ENCODE measurements around the gene RPL29. TPM values are rescaled to one million over a fixed set of nuclear protein-coding genes. Genes with fewer than 3 reads are reported as not detected.

RPL29 gene
- total RNA-seq, 1 donor from 2014 or later: 810 TPM

DNA sequence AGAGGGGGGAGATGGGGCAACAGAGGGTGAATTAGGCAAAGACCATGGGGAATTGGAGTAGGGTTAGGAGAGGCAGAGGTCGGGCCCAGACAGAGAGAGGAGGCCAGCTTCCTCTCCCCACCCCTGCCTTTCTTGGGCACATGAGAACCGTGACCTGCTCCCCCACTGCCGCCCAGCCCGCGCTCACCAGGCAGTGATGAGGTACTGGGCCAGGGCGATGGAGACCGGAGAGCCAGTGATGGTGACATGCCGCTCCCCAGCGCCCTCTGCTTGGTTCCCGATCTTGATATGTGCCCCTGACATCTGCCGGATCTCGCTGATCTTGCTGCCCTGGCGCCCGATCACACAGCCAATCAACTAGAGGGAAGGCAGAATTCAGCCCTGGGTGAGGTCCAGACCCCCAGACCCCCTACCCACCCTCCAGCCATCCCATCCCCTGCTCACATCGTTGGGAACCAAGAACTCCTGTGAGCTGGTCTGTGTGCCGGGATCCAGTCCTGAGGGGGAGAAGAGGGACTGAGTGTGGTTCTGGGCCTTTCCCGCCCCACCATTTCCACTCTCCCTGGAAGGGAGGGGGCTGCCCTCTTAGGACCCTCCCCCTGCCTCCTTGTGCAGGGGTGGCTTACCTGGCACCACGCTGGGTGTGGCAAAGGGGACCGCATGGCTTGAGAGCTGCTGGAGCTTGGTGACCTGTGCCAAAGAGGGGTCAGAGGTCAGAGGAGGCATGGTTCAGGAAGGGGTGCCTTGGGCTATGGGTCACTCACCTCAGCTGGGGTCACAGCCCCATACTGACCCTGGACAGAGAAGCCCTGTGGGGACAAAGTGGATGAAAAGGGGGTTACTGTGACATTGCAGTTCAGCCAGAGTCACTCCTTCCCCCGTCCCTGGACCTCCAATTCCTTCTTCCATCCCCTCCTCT is 36.8 kb downstream of the RPL29 start:
- H3K4me1 ChIP-seq: peaks cover 8% of the 10 kb centered on the region
- TF ChIP-seq, protein P1, sequence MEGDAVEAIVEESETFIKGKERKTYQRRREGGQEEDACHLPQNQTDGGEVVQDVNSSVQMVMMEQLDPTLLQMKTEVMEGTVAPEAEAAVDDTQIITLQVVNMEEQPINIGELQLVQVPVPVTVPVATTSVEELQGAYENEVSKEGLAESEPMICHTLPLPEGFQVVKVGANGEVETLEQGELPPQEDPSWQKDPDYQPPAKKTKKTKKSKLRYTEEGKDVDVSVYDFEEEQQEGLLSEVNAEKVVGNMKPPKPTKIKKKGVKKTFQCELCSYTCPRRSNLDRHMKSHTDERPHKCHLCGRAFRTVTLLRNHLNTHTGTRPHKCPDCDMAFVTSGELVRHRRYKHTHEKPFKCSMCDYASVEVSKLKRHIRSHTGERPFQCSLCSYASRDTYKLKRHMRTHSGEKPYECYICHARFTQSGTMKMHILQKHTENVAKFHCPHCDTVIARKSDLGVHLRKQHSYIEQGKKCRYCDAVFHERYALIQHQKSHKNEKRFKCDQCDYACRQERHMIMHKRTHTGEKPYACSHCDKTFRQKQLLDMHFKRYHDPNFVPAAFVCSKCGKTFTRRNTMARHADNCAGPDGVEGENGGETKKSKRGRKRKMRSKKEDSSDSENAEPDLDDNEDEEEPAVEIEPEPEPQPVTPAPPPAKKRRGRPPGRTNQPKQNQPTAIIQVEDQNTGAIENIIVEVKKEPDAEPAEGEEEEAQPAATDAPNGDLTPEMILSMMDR (IDR thresholded peaks at IDR 0.05): no peak
- H3K27ac ChIP-seq: no peak overlapping the region
- ATAC-seq (no peak), DNase-seq (no peak)
- intact Hi-C loops (cut with DNase I): no loop called here
- H3K4me3 ChIP-seq: no peak overlapping the region
- no peaks in the 10 kb centered on the region for H3K9me3 ChIP-seq
- H3K36me3 ChIP-seq: no peaks in the 10 kb centered on the region
- H3K27me3 ChIP-seq: no peaks in the 10 kb centered on the region

DNA sequence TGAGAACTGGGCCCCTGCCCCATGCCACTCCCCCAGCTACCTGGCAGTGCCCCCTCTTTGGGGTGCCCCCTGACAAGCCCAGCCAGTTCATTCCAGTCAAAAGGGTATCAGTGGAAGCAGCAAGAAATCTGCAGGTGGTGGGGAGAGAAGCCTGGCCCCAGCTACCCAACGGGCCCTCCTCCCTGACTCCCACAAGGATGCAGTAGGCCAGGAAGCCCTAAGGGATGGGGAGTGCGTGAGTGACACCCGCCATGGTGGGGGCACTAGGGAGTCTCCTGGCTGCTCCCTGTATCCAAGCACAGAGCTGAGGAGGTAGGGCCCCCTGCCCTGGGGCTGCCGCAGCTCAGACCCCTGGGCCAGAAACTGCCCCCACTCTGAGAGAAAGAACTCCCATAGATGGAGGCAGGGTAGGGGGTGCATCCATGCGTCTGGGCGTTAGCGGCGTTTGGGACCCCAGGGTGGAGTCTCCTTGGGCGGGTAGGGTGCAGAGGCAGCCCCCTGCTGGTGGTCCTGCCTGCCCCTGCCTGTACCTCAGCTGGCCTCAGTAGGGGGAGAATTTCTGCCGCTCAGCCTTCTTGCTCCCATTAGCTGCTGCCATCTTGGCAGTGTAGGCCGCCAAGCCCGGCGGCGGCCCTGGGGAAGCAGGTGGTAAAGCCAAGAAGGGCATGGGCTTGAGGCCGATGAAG is 38.0 kb downstream of the RPL29 start:
- H3K27me3 ChIP-seq: no peaks in the 10 kb centered on the region
- TF ChIP-seq, protein P1 (IDR thresholded peaks at IDR 0.05): no peak
- H3K4me1 ChIP-seq: peaks cover 8% of the 10 kb centered on the region
- no peak overlapping the region for H3K27ac ChIP-seq
- intact Hi-C loops (cut with DNase I): no loop called here
- no peak overlapping the region for H3K4me3 ChIP-seq
- H3K9me3 ChIP-seq: no peaks in the 10 kb centered on the region
- DNase-seq: no peak
- no peak for ATAC-seq
- no peaks in the 10 kb centered on the region for H3K36me3 ChIP-seq

DNA sequence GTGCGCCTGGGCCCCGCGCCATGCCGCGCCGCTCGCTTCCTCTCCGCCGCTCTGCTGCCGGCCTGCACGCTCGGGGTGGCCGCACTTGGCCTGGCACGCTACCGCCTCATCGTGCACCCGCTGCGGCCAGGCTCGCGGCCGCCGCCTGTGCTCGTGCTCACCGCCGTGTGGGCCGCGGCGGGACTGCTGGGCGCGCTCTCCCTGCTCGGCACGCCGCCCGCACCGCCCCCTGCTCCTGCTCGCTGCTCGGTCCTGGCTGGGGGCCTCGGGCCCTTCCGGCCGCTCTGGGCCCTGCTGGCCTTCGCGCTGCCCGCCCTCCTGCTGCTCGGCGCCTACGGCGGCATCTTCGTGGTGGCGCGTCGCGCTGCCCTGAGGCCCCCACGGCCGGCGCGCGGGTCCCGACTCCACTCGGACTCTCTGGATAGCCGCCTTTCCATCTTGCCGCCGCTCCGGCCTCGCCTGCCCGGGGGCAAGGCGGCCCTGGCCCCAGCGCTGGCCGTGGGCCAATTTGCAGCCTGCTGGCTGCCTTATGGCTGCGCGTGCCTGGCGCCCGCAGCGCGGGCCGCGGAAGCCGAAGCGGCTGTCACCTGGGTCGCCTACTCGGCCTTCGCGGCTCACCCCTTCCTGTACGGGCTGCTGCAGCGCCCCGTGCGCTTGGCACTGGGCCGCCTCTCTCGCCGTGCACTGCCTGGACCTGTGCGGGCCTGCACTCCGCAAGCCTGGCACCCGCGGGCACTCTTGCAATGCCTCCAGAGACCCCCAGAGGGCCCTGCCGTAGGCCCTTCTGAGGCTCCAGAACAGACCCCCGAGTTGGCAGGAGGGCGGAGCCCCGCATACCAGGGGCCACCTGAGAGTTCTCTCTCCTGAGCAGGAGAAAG is 39.6 kb downstream of the RPL29 start:
- intact Hi-C loops (cut with DNase I): no loop called here
- Histone ChIP-seq H3K9me3 (no peaks in the 10 kb centered on the region), H3K36me3 (no peaks in the 10 kb centered on the region), H3K4me3 (peak overlapping the region; percentile 43), H3K27ac (peak overlapping the region; percentile 60), H3K4me1 (peaks cover 8% of the 10 kb centered on the region), H3K27me3 (no peaks in the 10 kb centered on the region)
- ATAC-seq (peak; percentile 71), DNase-seq (no peak)
- TF ChIP-seq, protein P1 (IDR thresholded peaks at IDR 0.05): peak; percentile 50

- no peak for ATAC-seq
These were observed 40.4 kb downstream of the RPL29 start, which contains the start of gene GPR62 for GRCh38 chr3:51955175-51955892. GPR62 (plus strand) TSS chr3:51955381; CDS start chr3:51955653, 272 bp downstream.

More at GRCh38 chr3:51955175-51955892, 40.4 kb downstream of the RPL29 start, which contains the start of gene GPR62:
- Histone ChIP-seq H3K4me1 (peaks cover 8% of the 10 kb centered on the region), H3K27ac (peak within 1 kb of the TSS; percentile 60), H3K27me3 (no peaks in the 10 kb centered on the region), H3K4me3 (peak within 1 kb of the TSS; percentile 43), H3K36me3 (no peaks in the 10 kb centered on the region), H3K9me3 (no peaks in the 10 kb centered on the region)
- intact Hi-C loops (cut with DNase I): no loop called here
- TF ChIP-seq, protein P1 (IDR thresholded peaks at IDR 0.05): no peak
- DNase-seq: peak; percentile 58

Measured in upper lobe of right lung (tissue), 1 donor.